CD4-positive, alpha-beta T cell (primary cell): ENCODE measurements around the gene ALDH2. TPM values are rescaled to one million over a fixed set of nuclear protein-coding genes. Genes with fewer than 3 reads are reported as not detected.
A peak's percentile ranks its signal among the peaks of the same experiment; 100 is the strongest.

Source experiments
- ATAC-seq: fragments of 200-7000 bp; cut with Tn5 transposase; one replicate; pipeline ENCODE4 v1.10.0; 2022; ENCODE audit warnings: mild to moderate bottlenecking; ENCODE audit not compliant: poor library complexity
- CTCF ChIA-PET: fragments of 350-600 bp; sonication (Branson Sonifier 250); formaldehyde crosslinking; loops from one replicate; lab custom pipeline; 2021; ENCODE audit warnings: antibody characterized with exemption, inconsistent platforms; lab: Charles Lee
- POLR2A ChIA-PET: fragments of 350-600 bp; sonication (Branson Sonifier 250); formaldehyde crosslinking; loops from one replicate; lab custom pipeline; 2021; ENCODE audit warnings: antibody characterized with exemption, inconsistent platforms; lab: Charles Lee
- DNase-seq, 14 experiments: peaks; one replicate each; pipeline ENCODE4 v3.0.0-alpha.2; 2013 to 2020; ENCODE audit warnings: mixed read lengths in 2 of 14
- H3K27ac ChIP-seq, 2 donors: one replicate each; pipeline versions ENCODE4 v1.5.1 to v1.7.0; 2013; ENCODE audit warnings: low read length in 2 of 2, low read depth in 1 of 2, mild to moderate bottlenecking in 1 of 2
- H3K27me3 ChIP-seq, 2 experiments: 1 replicate in 1 of 2; 2 replicates in 1 of 2; pipeline versions ENCODE4 v1.6.1 to v1.7.0; 2013; ENCODE audit warnings: low read length in 2 of 2, control low read depth in 1 of 2, mild to moderate bottlenecking in 1 of 2, moderate library complexity in 1 of 2; ENCODE audit not compliant: insufficient read depth in 2 of 2, control insufficient read depth in 1 of 2
- H3K36me3 ChIP-seq: one replicate; pipeline ENCODE4 v1.6.1; 2013; ENCODE audit warnings: low read length, control low read depth; ENCODE audit not compliant: insufficient read depth
- H3K4me1 ChIP-seq: one replicate; pipeline ENCODE4 v1.6.1; 2013; ENCODE audit warnings: low read length, control low read depth; ENCODE audit not compliant: insufficient read depth
- H3K4me3 ChIP-seq: one replicate; pipeline ENCODE4 v1.5.1; 2013; ENCODE audit warnings: mild to moderate bottlenecking, low read length, moderate library complexity
- H3K9me3 ChIP-seq, 2 experiments: 1 replicate in 1 of 2; 2 replicates in 1 of 2; pipeline versions ENCODE4 v1.6.1 to v1.7.0; 2013; ENCODE audit warnings: low read length in 2 of 2, mild to moderate bottlenecking in 2 of 2, control low read depth in 1 of 2, moderate library complexity in 1 of 2; ENCODE audit not compliant: control insufficient read depth in 1 of 2, insufficient read depth in 1 of 2
- H3K27ac Mint-ChIP-seq: one replicate; pipeline ENCODE4 v1.8.0; 2020; ENCODE audit warnings: mixed read lengths
- H3K27me3 Mint-ChIP-seq: one replicate; pipeline ENCODE4 v1.8.0; 2021; ENCODE audit warnings: mixed read lengths
- H3K36me3 Mint-ChIP-seq: one replicate; pipeline ENCODE4 v1.8.0; 2021; ENCODE audit warnings: low read depth, mixed read lengths
- H3K4me1 Mint-ChIP-seq: one replicate; pipeline ENCODE4 v1.8.0; 2021; ENCODE audit warnings: low read depth, mixed read lengths
- H3K4me3 Mint-ChIP-seq: one replicate; pipeline ENCODE4 v1.8.0; 2020; ENCODE audit warnings: mild to moderate bottlenecking, mixed read lengths
- H3K9me3 Mint-ChIP-seq: one replicate; pipeline ENCODE4 v1.8.0; 2020; ENCODE audit warnings: mixed read lengths
- intact Hi-C, 2 experiments: fragments of 100-400 bp; cut with DNase I in 1 of 2; cut with micrococcal nuclease in 1 of 2; formaldehyde crosslinking; loops; one replicate each; pipeline versions ENCODE4 v1.15.1 to v1.9.0; 2023 to 2025; cut with DNase I, micrococcal nuclease
- total RNA-seq, 174 experiments: library from RNA in 2 of 174; stranded (reverse) in 2 of 174; gene quantifications; one replicate each; pipeline ENCODE4 v1.2.3 and lab custom pipeline; 2021 to 2026
- TF ChIP-seq, protein P1 (sequence below): fragments of 200-600 bp; IDR thresholded peaks from one replicate; pipeline ENCODE4 v1.8.0; 2022; ENCODE audit warnings: antibody characterized with exemption, mild to moderate bottlenecking

The ALDH2 gene
- total RNA-seq, 2 experiments from 2014 or later: 2.0 to 2.1 TPM

DNA sequence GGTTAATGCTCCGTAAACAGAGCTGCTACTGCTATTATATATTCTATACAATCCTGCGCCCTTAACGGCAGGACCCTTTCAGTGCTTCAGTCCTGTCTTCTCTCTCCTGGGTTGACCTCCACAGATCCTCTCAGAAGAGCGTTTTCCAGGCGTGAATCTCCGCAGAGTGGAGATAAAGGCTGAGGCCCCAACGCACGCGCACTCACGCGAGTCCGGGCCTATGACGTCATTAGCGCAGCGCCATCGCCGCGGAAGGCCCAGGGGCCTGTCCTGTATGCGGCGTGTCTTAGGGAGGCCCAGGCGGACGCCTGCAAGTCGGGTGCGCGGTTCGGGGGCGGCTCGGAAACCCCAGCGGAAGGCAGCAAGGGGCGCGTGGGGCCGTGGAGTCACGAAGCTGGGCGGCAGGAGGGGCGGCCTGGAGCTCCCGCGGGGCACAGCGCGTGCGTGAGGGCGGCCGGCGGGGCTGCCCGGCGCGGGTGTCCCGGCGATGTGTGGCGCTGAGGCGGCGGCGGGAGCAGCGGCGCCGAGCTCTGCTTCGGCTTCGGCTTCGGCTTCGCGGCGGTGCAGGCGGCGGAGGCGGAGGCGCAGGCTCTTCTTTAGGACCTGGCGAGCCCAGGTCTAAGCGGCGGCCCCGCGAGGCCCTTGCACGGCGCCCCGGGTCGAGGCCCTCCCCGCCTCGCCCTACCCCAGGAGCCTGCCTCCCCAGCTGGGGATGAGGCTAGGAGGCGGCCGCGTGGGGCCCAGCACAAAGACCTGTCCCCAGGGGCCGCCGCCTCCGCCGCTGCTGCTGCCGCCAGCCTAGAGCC, 75.2 kb downstream of the ALDH2 start, which contains the start of gene MAPKAPK5:
TSS of gene MAPKAPK5 (plus strand) at position 479 of the 806 bp plus-strand sequence. CDS start 506 bp downstream, outside the sequence.
- no peaks in the 10 kb centered on the region for H3K9me3 ChIP-seq
- DNase-seq: peak; percentile 93 to 99 (median 97)
- peak within 1 kb of the TSS; percentile 81 to 84 for H3K27ac ChIP-seq
- ChIA-PET POLR2A (interaction anchor here (0.6 to 3.0 kb wide), 27 partner anchors 9 to 1978 kb away, joined by 3 to 21 read pairs (median 4); partner anchors contain the start of genes ACAD10, BRAP, ERP29 and FAM216A), CTCF (interaction anchor here (0.6 to 1.2 kb wide), 2 partner anchors 9 to 29 kb away, joined by 3 read pairs; no protein-coding TSS in a partner anchor)
- Mint-ChIP-seq H3K36me3 (peaks cover 58% of the 10 kb centered on the region), H3K4me3 (peak within 1 kb of the TSS; percentile 99), H3K4me1 (peaks cover 67% of the 10 kb centered on the region), H3K27me3 (no peaks in the 10 kb centered on the region), H3K9me3 (no peaks in the 10 kb centered on the region), H3K27ac (peak within 1 kb of the TSS; percentile 98)
- intact Hi-C loops: loop anchor here (2.0 to 5.0 kb wide), 7 partner anchors 155 to 575 kb away; partner anchors contain the start of genes ERP29 (in 2 of the 2), TMEM116 (in 2 of the 2), ACAD10 (in 1 of the 2) and ATXN2 (in 1 of the 2)
- H3K27me3 ChIP-seq: no peaks in the 10 kb centered on the region
- H3K4me1 ChIP-seq: peaks cover 43% of the 10 kb centered on the region
- peaks cover 27% of the 10 kb centered on the region for H3K36me3 ChIP-seq
- H3K4me3 ChIP-seq: peak within 1 kb of the TSS; percentile 100
- peak; percentile 83 for ATAC-seq
- TF ChIP-seq, protein P1, sequence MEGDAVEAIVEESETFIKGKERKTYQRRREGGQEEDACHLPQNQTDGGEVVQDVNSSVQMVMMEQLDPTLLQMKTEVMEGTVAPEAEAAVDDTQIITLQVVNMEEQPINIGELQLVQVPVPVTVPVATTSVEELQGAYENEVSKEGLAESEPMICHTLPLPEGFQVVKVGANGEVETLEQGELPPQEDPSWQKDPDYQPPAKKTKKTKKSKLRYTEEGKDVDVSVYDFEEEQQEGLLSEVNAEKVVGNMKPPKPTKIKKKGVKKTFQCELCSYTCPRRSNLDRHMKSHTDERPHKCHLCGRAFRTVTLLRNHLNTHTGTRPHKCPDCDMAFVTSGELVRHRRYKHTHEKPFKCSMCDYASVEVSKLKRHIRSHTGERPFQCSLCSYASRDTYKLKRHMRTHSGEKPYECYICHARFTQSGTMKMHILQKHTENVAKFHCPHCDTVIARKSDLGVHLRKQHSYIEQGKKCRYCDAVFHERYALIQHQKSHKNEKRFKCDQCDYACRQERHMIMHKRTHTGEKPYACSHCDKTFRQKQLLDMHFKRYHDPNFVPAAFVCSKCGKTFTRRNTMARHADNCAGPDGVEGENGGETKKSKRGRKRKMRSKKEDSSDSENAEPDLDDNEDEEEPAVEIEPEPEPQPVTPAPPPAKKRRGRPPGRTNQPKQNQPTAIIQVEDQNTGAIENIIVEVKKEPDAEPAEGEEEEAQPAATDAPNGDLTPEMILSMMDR: no peak

DNA sequence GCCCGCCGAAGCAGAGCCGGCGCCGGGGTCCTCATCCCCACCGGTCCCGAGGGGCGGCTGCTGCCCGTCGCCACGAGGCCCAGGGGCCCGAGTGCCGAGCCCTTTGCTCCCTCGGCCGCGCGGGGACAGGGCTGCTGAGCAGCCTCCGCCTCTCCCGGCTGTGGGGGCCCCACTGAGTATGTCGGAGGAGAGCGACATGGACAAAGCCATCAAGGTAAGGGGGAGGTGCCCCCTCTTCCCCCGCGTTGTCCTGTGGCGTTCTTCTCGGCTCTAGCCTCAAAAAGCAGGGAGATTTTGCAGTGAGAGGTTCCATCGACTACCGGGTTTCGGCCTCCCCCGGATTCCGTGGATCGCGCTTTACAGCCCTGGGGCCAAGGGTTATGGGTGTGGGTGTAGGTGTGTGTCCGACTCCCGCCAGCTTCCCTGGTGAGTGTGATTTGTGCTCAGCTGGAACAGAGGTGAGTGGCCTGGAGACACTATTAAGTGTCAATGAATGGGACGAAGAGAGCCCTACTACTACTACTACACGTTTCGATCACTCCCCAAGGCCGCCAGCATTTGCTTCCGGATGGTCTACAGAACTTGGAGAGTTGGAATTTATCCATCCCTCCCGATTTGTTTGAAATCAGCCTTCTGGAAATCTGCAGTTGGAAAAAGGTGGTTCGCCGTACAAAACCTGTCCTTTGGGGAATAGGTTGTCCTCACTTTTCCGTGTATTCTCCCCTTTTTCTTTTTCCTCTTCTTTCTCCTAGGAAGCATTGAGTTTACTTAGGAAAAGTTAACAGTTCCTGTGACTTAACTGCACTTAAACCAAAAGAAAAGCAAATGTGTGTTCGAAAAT, 76.0 kb downstream of the ALDH2 start:
- DNase-seq (peak in 4 of 14 experiments; percentile 4 to 18 (median 12)), ATAC-seq (peak; percentile 22)
- Mint-ChIP-seq H3K27ac (peak overlapping the region; percentile 98), H3K9me3 (no peaks in the 10 kb centered on the region), H3K27me3 (no peaks in the 10 kb centered on the region), H3K4me3 (peak overlapping the region; percentile 99), H3K36me3 (peaks cover 61% of the 10 kb centered on the region), H3K4me1 (peaks cover 70% of the 10 kb centered on the region)
- Histone ChIP-seq H3K36me3 (peaks cover 27% of the 10 kb centered on the region), H3K4me3 (peak overlapping the region; percentile 100), H3K9me3 (no peaks in the 10 kb centered on the region), H3K4me1 (peaks cover 45% of the 10 kb centered on the region), H3K27me3 (no peaks in the 10 kb centered on the region), H3K27ac (peak overlapping the region; percentile 78 to 81)
- intact Hi-C loops: loop anchor here (2.0 to 5.0 kb wide), 6 partner anchors 156 to 575 kb away; partner anchors contain the start of genes ERP29 (in 2 of the 2), TMEM116 (in 2 of the 2), ACAD10 (in 1 of the 2) and NAA25 (in 1 of the 2)
- TF ChIP-seq, protein P1: no peak
- POLR2A ChIA-PET: interaction anchor here (0.6 to 3.0 kb wide), 18 partner anchors 8 to 1375 kb away, joined by 3 to 21 read pairs (median 5); partner anchors contain the start of genes ACAD10, BRAP, ERP29 and FAM216A
- CTCF ChIA-PET: no interaction called here

DNA sequence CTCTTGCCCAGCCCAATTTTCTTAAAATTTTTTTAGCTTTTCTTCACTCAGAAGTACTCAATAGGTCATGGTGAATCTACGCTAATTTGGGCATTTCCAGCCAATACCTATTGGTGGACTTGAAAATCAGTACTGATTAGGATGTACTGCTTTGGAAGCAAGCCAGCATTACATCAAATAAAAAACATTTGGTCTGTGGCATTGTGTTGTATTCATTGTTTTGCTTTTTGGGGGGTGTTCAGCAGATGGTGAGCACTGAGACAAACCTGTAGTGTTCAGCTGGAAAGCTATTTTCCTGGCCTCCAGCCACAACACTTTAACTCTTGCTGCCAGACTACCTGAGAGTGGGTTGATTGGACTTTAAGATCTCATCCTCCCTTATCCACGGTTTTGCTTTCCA, 79.3 kb downstream of the ALDH2 start:
- peaks cover 19% of the 10 kb centered on the region for H3K36me3 ChIP-seq
- Mint-ChIP-seq H3K27ac (no peak overlapping the region), H3K9me3 (no peaks in the 10 kb centered on the region), H3K4me3 (peak overlapping the region; percentile 25), H3K27me3 (no peaks in the 10 kb centered on the region), H3K36me3 (peaks cover 51% of the 10 kb centered on the region), H3K4me1 (peaks cover 54% of the 10 kb centered on the region)
- POLR2A ChIA-PET: no interaction called here
- H3K4me1 ChIP-seq: peaks cover 31% of the 10 kb centered on the region
- TF ChIP-seq, protein P1: no peak
- no peaks in the 10 kb centered on the region for H3K27me3 ChIP-seq
- H3K9me3 ChIP-seq: peaks cover 0 to 3% of the 10 kb centered on the region in 2 experiments
- no peak overlapping the region for H3K4me3 ChIP-seq
- intact Hi-C loops: no loop called here
- no peak overlapping the region for H3K27ac ChIP-seq
- CTCF ChIA-PET: interaction anchor here (0.7 kb wide), 1 partner anchor 1454 kb away, joined by 3 read pairs; no protein-coding TSS in a partner anchor
- DNase-seq (no peak), ATAC-seq (no peak)
